ENCODE results near the gene SPNS2.

Gene SPNS2, protein sequence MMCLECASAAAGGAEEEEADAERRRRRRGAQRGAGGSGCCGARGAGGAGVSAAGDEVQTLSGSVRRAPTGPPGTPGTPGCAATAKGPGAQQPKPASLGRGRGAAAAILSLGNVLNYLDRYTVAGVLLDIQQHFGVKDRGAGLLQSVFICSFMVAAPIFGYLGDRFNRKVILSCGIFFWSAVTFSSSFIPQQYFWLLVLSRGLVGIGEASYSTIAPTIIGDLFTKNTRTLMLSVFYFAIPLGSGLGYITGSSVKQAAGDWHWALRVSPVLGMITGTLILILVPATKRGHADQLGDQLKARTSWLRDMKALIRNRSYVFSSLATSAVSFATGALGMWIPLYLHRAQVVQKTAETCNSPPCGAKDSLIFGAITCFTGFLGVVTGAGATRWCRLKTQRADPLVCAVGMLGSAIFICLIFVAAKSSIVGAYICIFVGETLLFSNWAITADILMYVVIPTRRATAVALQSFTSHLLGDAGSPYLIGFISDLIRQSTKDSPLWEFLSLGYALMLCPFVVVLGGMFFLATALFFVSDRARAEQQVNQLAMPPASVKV

DNA sequence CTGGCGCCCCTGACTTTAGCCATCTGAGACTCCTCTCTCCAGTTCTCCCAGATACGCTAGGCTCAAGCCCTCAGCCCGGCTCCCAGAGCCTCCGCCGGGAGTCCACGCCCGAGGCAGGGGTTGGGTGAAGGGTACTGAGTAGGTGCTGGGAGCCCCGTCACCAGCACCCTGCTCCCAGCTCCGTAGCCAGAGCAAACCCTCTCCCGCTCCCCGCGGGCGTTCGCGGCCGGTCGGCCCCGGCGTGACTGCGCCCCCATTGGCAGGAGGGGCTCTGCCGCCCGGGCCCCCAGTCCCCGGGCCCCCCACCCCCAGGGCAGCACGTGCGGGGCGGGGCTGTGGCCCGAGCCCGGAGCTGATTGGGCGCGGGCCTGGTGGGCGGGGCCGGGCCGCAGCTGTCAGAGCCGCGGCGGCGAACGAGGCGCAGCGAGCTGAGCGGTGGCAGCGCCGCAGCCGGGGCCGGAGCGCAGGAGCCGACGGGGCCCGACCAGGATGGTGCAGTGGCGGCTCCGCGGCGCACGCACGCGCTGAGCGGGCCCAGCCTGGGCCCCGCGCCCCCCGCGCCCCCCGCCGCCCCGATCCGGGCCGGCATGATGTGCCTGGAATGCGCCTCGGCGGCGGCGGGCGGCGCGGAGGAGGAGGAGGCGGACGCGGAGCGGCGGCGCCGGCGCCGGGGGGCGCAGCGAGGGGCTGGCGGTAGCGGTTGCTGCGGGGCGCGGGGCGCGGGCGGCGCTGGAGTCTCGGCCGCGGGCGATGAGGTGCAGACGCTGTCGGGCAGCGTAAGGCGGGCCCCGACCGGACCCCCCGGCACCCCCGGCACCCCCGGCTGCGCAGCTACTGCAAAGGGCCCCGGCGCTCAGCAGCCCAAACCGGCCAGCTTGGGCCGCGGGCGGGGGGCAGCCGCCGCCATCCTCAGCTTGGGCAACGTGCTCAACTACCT lies at the start of gene SPNS2:
SPNS2 (plus strand) TSS at position 421 of the 937 bp plus-strand sequence; CDS start at position 588, 167 bp downstream.
- peak; percentile 60 for DNase-seq

DNA sequence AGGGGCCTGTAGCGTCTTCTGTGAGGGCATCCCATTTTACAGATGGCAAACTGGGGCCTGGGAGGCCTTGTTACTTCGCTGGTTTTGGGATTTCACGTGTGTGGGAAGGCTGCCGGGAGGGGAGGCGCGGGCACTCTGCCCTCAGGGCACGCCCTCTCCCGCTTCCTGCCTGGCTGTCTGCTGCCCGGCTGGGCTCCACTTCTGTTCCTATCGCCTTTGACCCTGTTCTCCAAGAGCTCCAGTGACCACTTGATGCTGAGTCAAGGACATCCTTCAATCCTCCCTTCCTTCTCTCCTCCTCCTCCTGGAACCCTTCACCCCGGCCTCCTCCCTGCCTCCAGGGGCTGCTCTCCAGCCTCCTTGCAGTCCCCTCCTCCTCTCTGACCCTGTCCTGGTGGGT lies 48.9 kb upstream of the SPNS2 start:
- DNase-seq: no peak

DNA sequence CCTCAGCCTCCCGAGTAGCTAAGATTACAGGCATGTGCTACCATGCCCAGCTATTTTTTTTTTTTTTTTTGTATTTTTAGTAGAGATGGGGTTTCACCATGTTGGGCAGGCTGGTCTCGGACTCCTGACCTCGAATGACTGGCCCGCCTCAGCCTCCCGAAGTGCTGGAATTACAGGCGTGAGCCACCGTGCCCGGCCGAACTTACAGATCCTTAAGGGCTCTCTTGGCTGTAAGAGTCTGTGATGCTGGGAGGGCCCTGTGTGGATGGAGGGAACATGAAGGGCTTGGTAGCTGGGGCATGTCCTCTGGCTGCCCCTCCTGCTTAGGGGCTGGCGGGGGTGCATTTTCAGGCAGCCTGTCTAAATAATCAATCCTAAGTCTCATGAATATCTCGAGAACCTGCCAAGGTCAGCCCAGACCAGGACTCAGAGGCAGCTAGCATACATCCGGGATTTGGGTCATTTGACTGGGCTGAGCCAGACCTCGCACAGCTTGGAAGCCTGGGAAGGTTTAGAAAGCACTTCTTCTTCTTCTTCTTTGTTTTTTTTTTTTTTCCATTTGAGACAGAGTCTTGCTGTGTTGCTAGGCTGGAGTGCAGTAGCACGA lies 47.9 kb upstream of the SPNS2 start:
- no peak for DNase-seq

DNA sequence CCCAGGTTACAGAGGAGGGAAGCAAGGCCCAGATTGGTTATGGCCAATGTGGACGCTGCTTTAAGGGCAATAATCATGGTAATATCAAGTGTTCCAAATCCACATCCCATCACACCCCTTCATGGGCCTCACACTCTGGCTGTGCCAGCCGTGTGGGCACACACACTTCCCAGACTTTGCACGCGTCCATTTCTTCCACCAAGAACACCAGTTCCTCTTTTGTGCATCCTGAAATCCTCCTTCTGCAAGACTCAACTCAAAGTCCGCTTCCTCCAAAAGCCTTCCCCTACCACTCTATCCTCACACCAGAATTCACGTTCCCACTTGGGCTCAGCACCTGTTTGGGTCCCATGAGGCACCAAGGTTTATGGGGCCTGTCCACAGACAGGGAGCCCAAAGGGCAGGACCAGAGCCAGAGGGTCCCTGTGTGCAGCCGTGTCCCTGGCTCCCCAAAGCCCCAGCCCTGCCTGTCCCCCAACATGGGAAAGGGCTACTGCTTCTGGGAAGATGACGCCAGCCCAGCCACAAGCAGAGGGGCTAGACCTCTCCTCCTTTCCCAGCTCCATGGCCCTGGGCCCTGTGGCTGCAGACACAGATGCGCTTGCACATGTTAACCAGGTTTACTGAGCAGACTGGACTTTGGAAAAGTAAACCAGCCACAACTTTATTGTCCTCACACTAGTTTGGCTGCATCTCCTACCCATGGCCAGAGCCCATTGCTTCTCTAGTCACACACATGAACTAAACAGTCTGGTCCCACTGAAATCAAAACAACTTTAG lies 44.7 kb upstream of the SPNS2 start:
- no peak for DNase-seq

DNA sequence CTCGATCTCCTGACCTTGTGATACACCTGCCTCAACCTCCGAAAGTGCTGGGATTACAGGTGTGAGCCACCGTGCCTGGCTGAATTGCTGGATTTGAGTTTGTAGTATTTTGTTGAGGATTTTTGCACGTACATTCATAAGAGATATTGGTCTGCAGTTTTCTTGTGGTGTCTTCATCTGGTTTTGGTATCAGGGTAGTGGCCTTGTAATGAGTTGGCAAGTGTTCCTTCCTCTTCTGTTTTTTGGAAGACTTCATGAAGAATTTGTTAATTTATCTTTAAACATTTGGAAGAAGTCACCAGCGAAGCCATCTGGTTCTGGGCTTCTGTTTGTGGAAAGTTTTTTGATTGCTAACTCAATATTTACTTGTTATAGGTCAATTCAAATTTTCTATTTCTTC lies 38.0 kb upstream of the SPNS2 start:
- DNase-seq: no peak

DNA sequence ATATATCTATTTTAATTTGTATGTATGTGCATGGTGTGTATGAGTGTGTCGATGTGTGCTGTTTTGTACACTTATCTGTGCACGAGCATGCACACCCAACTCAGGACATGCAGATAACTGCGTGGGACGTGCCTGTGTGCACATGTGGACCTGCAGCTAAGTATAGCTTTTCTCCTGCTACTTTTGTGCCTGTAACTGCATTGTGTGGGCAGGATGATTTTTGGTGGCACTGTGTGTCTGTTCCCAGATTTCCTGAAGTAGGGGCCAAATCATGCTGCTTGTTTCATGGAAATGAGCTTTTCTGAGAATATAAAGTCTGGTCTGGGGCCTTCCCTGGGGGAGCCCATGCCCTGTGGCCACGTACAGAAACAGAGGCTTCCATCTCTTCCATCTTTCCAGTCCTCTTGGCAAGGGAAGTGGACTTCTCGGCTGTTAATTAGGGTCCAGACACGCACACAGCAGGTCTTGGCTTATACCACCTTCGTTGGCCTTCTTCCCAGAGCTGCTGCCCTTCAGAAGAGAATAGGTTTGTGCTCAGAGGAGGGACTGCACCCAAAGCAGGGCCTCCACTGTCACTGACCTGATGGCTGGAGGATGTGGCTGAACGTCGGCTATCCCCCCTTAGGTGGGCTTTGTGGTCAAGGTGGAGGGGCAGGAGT lies 34.7 kb upstream of the SPNS2 start:
- DNase-seq: peak; percentile 25

DNA sequence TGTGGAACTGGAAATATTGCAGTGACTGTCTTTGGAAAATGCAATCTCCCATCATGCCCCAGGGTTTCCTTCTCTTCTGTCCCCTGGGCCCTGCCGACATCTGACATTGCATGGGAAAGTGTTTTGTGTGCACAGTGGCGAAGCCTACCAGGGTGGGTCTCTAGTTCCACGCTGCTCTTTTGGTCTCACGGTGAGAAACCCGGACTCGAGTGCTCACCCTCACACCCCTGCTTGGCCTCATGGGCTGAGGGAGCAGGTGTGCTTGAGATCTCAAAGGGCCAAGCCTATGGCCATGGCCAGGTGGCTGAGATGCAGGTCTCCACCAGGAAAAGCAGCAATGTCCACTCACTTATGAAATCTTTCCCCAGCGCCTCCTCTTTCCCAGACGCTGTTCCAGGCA lies 32.9 kb upstream of the SPNS2 start:
- DNase-seq: no peak

DNA sequence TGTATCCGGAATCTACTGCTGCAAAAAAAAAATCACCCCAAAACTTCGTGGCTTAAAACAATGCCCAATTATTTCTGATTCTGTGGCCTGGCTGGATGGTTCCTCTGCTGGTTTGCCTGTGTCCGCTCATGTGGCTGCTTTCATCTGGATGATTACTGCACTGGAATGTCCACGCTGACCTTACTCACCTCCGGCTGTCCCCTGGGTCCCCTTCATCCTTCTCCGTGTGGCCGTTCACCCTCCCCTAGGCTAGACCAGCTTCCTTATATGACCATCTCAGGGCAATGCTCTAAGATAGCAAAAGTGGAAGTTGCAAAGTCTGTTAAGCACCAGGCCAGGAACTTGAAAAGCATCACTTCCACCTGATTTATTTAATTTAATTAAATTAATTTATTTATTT lies 31.4 kb upstream of the SPNS2 start:
- no peak for DNase-seq

DNA sequence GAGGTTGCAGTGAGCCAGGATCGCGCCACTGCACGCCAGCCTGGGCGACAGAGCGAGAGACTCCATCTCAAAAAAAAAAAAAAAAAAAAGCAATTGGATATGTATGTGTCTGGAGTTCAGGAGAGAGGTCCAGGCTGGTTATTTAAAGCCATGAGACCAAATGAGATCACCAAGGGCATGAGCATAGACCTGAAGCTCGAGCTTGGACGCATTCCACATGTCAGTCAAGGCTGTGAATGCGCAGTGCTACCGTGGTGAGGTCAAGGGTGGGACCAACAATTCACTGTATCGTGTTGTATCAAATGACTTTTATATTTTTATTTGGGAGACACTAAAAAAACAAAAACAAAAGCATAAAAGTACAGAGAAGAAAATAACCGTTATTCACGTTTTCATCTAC lies 29.1 kb upstream of the SPNS2 start:
- DNase-seq: no peak

DNA sequence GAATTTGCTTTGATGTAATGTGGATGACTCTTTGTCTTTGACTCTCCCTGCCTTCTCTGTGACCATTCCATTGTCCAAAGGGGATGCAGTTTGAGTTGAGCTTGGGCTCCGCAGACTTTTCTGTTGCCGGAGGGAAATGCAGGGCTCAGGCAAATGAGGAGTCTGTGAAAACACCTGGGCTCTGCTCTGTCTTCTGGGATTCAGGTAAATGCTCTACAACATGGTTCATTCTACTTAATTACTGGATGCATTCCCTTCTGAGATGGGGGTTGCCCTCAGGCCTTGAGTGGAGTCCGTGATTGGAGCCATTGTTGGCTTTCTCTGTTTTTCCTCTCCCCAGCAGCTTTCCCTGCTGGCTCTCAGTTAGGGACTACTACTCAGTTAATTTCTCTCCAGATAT lies 26.4 kb upstream of the SPNS2 start:
- DNase-seq: no peak

DNA sequence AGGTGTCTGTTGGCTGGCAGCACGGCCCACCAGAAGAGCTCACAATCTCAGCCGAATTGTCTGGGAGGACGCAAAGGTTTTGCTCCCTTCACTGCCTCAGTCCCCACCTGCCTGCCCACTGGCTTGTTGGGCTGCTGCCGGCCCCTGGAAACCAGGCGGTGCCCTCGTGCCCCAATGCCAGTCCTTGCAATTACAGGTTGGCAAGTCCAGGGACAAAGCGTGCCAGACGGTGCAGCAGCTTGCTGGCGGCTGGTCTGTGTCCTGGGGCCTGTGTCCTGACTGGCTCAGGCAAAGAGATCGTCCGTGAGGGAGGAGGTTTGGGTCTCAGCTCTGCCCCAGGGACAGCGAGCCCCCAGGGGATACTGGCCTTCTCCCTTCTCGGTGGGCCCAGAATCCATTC lies 24.6 kb upstream of the SPNS2 start:
- DNase-seq: no peak

DNA sequence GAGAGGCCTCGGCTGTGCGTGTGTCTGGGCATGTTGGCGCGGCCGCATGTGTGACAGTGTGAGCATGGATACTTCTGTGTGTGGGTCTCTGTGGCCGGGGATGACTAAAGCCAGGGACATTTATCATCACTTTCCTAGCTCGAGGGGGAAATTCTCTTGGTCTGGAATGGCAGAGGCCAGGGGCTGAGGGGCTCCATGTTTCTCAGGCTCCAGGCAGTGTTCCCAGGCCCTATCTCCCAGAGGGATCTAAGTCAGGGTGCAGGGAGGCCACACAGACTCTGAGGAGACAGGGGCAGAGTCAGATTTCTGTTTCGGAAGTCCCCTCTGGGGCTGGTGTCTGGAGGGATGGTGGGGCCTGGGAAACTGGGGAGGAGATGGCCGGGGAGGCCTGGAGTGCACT lies 23.7 kb upstream of the SPNS2 start:
- no peak for DNase-seq

DNA sequence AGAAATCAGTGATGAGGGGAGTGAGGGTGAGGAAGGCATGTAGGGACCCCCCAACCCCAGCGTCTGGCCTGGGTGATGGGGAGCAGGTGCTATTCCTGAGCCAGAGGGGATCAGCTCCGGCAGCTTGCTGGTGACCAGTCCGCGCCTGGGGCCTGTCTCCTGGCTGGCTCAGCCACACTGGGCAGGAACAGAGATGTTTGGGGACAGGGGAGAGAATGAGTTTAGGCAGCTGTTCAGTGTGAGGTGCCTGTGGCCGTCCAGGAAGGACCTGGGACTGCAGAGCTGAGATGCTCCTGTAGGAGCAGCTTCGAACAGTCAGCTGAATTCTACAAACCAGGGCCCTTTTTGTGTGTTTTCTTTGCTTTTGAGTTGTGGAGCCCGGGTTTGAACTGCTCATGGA lies 23.2 kb upstream of the SPNS2 start:
- DNase-seq: no peak

DNA sequence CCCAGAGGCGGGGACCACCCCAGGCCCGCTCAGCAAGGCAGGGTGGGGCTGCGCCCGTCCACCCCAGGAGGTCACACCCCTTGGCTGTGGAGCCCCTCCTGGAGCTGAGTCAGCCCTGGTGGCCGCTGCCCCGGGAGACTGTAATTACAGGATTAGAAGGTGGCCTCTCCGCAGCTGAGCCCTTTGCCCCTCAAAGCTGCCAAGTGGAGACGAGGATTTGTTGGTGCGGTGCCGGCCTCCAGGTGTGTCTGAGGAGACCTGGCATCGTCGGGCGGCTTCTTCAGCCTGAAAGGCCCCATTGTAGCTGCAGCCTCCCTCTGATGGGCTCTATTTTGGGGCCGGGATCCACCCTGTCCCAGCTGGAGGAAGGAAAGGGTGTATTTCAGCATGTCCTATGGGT lies 22.7 kb upstream of the SPNS2 start:
- no peak for DNase-seq

DNA sequence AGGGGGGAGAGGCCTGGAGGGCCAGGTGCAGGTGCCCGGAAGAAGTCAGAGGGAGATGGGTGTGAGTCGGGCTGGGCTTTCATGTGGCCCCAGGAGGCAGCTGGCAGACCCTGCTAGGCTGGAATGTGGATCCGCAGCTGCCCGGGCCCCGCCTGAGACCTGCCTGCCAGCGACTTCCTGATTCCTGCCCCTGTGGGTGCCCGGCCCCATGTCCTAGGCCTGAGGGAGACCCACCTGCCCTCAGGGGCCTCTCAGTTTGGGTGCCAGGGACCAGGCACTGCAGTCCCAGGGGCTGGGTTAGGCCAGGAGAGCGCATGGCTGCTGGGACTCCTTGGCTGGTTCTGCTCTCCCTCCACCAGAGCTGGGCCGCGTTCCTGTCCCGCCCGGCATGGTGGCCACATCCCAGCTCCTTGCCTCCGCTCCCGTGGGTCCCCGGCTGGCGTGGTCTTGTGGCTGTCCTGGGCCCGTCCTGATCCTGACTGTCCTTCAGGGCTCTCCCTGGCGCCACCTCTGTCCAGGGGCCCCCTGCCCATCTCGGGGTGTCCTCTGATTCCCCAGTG lies 22.1 kb upstream of the SPNS2 start:
- DNase-seq: no peak

DNA sequence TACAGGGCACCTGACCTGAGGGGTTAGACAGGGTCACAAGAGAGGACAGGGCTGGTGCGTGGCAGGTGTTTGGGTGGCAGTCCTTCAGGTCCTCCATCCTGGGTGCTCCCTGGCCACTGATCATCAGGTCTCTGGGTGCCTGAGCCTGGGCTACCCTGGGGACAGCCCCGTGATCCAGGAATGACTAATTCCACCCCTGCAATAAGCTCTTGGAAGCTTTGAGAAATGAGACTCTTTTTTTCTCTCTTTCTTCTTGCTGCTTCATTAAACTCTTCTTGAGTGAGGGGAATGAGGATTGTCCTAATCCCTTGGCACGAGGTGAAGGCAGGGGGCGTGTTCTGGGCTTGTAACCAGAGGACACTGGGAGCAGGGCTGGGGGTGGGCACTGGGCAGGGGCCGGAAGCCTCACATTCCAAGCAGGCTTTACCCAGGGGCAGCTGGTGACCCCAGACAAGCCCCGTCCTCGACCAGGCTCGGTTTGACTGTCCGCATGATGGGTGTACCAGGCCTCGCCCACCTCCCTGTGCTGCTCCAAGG lies 21.4 kb upstream of the SPNS2 start:
- no peak for DNase-seq

DNA sequence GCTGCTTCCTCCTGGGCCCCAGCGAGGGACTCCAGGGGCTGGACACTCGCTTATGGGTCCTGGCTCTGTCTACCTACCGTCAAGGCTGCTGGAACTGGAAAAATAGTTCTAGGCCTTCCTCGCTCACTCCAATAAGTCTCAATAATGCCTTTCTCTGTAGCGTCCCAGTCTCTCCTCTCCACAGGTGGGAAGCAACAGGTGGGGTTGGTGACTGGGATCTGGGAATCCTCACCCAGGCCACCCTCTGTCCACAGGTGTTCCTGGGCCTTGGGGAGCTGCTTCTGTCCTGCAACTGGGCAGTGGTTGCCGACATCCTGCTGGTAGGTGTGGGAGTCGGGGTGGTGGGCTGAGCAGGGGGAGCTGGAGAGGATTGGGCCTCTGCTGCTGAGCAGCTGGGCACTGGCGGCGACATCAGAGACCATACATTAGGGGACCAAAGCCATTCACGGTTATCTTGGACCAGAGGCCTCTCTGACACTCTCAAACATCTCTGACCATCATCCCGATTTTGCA lies 20.3 kb upstream of the SPNS2 start:
- DNase-seq: no peak

DNA sequence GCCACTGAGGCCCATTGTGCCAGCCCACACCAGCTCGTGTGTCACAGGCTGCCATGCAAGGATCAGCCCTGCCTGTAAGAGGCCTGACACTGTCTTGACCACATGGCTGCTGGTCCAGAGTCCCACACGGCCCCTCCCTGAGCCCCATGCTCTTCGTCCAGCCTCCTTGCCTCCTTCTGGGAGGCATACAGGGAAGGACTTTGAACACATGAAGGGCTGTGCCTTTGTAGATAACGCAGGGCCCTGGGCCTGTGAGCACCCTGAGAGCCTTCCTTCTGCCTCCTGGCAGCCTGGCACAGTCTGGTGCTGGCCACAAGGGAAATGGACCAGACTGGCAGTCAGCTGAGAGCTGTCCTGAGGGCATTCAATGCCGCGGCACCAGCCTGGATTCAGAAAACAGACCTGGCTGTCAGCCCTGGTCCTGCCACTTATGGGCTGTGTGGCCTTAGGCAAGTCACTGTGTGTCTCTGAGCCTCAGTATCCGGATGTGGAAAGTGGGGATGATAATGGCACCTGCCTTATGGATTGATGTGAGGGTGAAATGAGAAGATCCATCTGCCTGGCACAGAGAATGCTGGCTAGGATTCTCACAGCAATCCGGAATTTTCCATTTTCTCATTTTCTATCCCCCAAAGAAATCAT lies 19.2 kb upstream of the SPNS2 start:
- no peak for DNase-seq

DNA sequence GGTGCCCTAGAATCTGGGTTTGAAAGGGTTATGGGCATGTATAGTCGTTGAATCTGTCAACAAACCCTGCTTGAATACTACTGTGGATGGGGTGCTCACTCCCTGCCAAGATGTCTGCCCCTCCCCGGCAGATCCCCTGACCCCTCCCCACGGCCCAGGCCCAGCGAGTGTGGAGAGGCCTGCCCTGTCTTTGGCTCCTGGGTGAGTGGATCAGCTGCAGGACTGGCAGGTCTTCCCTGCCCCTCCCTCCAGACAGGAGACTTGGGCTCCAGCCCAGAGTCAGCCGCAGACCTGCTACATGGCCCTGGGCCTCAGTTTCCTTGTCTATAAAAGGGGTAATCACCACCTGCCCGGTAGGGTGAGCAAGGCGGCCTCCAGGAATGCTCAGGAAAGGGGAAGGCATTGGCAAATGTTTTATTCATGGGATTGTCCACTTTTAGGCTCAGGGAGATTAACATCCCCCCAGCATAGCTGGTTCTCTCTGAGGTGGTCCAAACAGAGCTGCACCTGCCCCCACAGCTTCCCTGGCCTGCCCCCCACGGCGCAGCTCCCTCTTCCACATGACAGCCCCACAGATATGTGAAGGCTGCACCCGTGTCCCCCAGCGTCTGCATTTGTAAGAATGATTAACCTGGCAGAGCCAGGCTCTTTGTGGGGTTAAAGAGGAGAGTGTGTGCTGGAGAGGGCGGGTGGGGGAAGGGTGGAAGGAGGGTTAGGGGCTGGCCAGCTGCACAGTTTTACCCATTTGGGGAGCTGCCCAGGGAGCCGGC lies 18.5 kb upstream of the SPNS2 start:
- no peak for DNase-seq
